Mesendoderm (in vitro differentiated cells): ENCODE data around the gene MYO7A.

Experiments
- DNase-seq: peaks from one replicate; pipeline ENCODE4 v3.0.0; 2013
- H2AK5ac ChIP-seq: 2 replicates; pipeline ENCODE4 v1.6.1; 2013; ENCODE audit warnings: low read length, inconsistent platforms
- H2BK120ac ChIP-seq: 2 replicates; pipeline ENCODE4 v1.6.1; 2013; ENCODE audit warnings: low read depth, mild to moderate bottlenecking, low read length, moderate library complexity, mixed read lengths
- H2BK15ac ChIP-seq: replicated peaks from 2 replicates; pipeline ENCODE4 v1.6.1; 2013; ENCODE audit warnings: low read depth, mild to moderate bottlenecking, moderate library complexity
- H2BK5ac ChIP-seq: 2 replicates; pipeline ENCODE4 v1.6.1; 2013; ENCODE audit warnings: low read length, inconsistent platforms
- H3K18ac ChIP-seq: 2 replicates; pipeline ENCODE4 v1.6.1; 2013; ENCODE audit warnings: mild to moderate bottlenecking, low read length, mixed read lengths
- H3K23ac ChIP-seq: one replicate; pipeline ENCODE4 v1.6.1; 2013; ENCODE audit warnings: low read length
- H3K27ac ChIP-seq: 2 replicates; pipeline ENCODE4 v1.5.1; 2013; ENCODE audit warnings: low read depth, mild to moderate bottlenecking, inconsistent platforms, low read length, moderate library complexity
- H3K27me3 ChIP-seq: 2 replicates; pipeline ENCODE4 v1.6.1; 2013; ENCODE audit warnings: low read length, control low read depth, mild to moderate bottlenecking, inconsistent platforms; ENCODE audit not compliant: insufficient read depth, poor library complexity
- H3K36me3 ChIP-seq: 2 replicates; pipeline ENCODE4 v1.6.1; 2013; ENCODE audit warnings: low read length, inconsistent platforms; ENCODE audit not compliant: control insufficient read depth, insufficient read depth
- H3K4ac ChIP-seq: one replicate; pipeline ENCODE4 v1.6.1; 2013; ENCODE audit warnings: low read depth, mild to moderate bottlenecking, low read length, moderate library complexity
- H3K4me1 ChIP-seq: 2 replicates; pipeline ENCODE4 v1.6.1; 2013; ENCODE audit warnings: low read depth, low read length, inconsistent platforms; ENCODE audit not compliant: control insufficient read depth
- H3K4me2 ChIP-seq: 2 replicates; pipeline ENCODE4 v1.6.1; 2013; ENCODE audit warnings: low read length
- H3K4me3 ChIP-seq: 2 replicates; pipeline ENCODE4 v1.5.1; 2013; ENCODE audit warnings: mild to moderate bottlenecking, low read length
- H3K56ac ChIP-seq: one replicate; pipeline ENCODE4 v1.6.1; 2013; ENCODE audit warnings: low read length
- H3K79me1 ChIP-seq: 2 replicates; pipeline ENCODE4 v1.6.1; 2013; ENCODE audit warnings: low read length, inconsistent platforms
- H3K79me2 ChIP-seq: 2 replicates; pipeline ENCODE4 v1.6.1; 2013; ENCODE audit warnings: mild to moderate bottlenecking, low read length; ENCODE audit not compliant: control insufficient read depth, insufficient read depth
- H3K9ac ChIP-seq: 2 replicates; pipeline ENCODE4 v1.6.1; 2013; ENCODE audit warnings: low read length, inconsistent platforms
- H4K5ac ChIP-seq: one replicate; pipeline ENCODE4 v1.6.1; 2013; ENCODE audit warnings: low read length
- H4K8ac ChIP-seq: one replicate; pipeline ENCODE4 v1.6.1; 2013; ENCODE audit warnings: low read depth, mild to moderate bottlenecking, control low read depth, low read length, moderate library complexity
- WGBS: extraction: QIAGEN DNeasy Blood & Tissue Kit; methylation state at CpG from one replicate; pipeline ENCODE4 v1.1.7; 2013; ENCODE audit warnings: low lambda C conversion rate, missing lambda C conversion rate; ENCODE audit not compliant: insufficient coverage; ENCODE audit errors: extremely low coverage; 5-methylcytosine and 5-hydroxymethylcytosine counted together

MYO7A gene

DNA sequence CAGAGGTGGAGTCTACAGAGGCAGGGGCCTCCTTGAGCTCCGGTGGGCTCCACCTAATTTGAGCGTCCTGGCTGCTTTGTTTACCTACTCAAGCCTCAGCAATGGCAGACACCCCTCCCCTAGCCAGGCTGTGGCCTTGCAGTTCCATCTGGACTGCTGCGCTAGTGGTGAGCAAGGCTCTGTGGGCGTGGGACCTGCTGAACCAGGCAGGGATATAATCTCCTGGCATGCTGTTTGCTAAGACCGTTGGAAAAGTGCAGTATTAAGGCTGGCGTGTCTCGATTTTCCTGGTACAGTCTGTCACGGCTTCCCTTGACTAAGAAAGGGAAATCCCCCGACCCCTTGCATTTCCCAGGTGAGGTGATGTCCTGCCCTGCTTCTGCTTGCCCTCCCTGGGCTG is 95.8 kb downstream of the MYO7A start:
- Histone ChIP-seq H3K36me3 (no peaks in the 10 kb centered on the region), H3K4me3 (no peak overlapping the region), H4K8ac (no peak overlapping the region), H3K18ac (no peak overlapping the region), H3K79me1 (no peaks in the 10 kb centered on the region), H3K27ac (no peak overlapping the region), H3K56ac (no peak overlapping the region), H3K27me3 (no peaks in the 10 kb centered on the region), H3K9ac (no peak overlapping the region), H4K5ac (no peak overlapping the region), H2AK5ac (no peak overlapping the region), H3K4me1 (no peaks in the 10 kb centered on the region), H2BK120ac (no peak overlapping the region), H3K4ac (no peak overlapping the region), H2BK5ac (no peak overlapping the region), H3K4me2 (no peak overlapping the region), H3K79me2 (no peaks in the 10 kb centered on the region), H2BK15ac (no peak overlapping the region), H3K23ac (no peak overlapping the region)
- DNase-seq = no peak
- no CpG with 5 or more reads among the region's 9 CpGs for WGBS

DNA sequence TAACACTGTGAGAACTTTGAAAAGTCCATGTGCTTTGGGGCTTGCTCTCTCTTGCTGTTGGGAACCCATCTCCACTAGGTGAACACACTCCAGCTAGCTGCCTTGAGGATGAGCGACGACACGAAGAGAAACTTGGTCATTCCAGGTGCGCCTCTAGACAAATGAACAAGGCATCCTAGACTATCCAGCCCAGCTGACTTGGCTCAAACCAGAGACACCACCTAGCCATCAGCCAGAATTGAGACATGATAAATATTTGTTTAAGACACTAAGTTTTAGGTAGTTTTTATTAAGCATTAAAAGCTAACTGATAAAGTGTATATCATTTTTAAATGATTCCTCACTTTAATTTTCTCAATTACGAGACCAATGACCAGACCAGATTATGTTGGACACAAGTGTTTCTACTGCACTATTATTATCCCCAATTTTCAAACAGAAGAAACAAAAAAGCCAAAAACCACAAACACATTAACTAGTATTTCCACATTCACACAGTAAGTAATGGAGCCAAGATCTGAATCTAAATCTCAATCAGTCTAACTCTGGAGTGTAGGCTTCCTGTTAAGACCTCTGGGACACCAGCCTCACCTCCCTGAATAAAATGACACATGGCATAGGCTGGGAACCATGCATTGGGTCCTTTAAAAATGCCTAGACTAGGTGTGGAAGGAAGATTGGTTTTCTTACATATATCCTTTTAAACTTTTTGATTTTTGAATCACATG is 103.0 kb downstream of the MYO7A start:
- no peak overlapping the region for H3K18ac ChIP-seq
- H3K9ac ChIP-seq = no peak overlapping the region
- no peak overlapping the region for H2BK15ac ChIP-seq
- no peak overlapping the region for H3K56ac ChIP-seq
- no peak overlapping the region for H3K4me2 ChIP-seq
- no peaks in the 10 kb centered on the region for H3K4me1 ChIP-seq
- no peak overlapping the region for H4K5ac ChIP-seq
- H2BK5ac ChIP-seq = no peak overlapping the region
- no peak overlapping the region for H3K4me3 ChIP-seq
- H4K8ac ChIP-seq = no peak overlapping the region
- H3K79me2 ChIP-seq = no peaks in the 10 kb centered on the region
- H3K4ac ChIP-seq = no peak overlapping the region
- DNase-seq = no peak
- WGBS = no CpG with 5 or more reads among the region's 5 CpGs
- H3K36me3 ChIP-seq = no peaks in the 10 kb centered on the region
- no peaks in the 10 kb centered on the region for H3K79me1 ChIP-seq
- H3K27me3 ChIP-seq = no peaks in the 10 kb centered on the region
- no peak overlapping the region for H2BK120ac ChIP-seq
- H3K27ac ChIP-seq = no peak overlapping the region
- no peak overlapping the region for H2AK5ac ChIP-seq
- H3K23ac ChIP-seq = no peak overlapping the region

DNA sequence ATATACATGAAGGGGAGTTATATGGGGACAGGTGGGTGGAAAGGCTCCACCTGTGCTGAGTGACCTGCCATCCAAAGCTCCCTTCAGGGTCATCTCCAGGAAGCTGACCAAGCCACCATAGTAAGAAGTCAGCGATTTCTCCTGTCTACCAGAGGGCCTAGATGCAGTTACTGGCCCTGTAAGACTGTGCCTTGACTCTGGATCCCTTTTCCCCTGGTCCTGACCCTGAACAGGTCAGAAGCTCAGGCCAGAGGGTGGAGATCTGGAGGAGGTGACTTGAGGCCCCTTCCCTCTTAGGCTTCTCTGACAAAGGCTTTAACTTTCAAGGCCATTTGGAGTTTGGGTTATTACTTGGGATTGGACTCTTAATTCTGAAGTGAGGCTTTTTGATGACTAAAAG is 103.8 kb downstream of the MYO7A start:
- H3K27ac ChIP-seq = no peak overlapping the region
- no peak overlapping the region for H2BK120ac ChIP-seq
- no peak overlapping the region for H3K4ac ChIP-seq
- H4K8ac ChIP-seq = no peak overlapping the region
- no peak for DNase-seq
- H2BK15ac ChIP-seq = no peak overlapping the region
- H3K56ac ChIP-seq = no peak overlapping the region
- H3K79me1 ChIP-seq = no peaks in the 10 kb centered on the region
- H3K4me2 ChIP-seq = no peak overlapping the region
- H3K18ac ChIP-seq = no peak overlapping the region
- H3K27me3 ChIP-seq = no peaks in the 10 kb centered on the region
- no peak overlapping the region for H3K23ac ChIP-seq
- no peaks in the 10 kb centered on the region for H3K79me2 ChIP-seq
- H3K9ac ChIP-seq = no peak overlapping the region
- no peak overlapping the region for H2BK5ac ChIP-seq
- H2AK5ac ChIP-seq = no peak overlapping the region
- H3K4me1 ChIP-seq = no peaks in the 10 kb centered on the region
- no peak overlapping the region for H4K5ac ChIP-seq
- H3K4me3 ChIP-seq = no peak overlapping the region
- WGBS = no CpG with 5 or more reads among the region's 1 CpG
- no peaks in the 10 kb centered on the region for H3K36me3 ChIP-seq

DNA sequence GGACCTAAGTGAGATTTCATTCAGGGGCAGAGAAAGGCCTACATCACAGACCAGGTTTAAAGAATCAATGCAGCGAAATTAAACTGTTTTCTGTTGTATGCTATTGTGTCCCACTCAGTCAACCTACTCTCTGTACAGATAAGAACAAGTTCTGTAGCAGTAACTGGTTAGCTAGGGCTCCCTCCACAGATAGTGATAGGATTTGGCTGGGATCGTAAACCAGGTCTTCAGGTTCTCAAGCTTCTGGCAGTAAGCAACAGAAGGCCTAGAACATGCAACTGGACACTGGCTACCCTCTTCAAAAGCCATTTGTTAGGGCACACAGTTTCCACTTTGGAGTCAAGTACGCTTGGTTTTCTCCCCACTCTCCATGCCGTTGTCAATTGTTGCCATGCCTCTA is 104.2 kb downstream of the MYO7A start:
- no peak overlapping the region for H3K9ac ChIP-seq
- no peak overlapping the region for H3K23ac ChIP-seq
- no peak overlapping the region for H3K18ac ChIP-seq
- no peak overlapping the region for H4K8ac ChIP-seq
- no peaks in the 10 kb centered on the region for H3K4me1 ChIP-seq
- H3K4ac ChIP-seq = no peak overlapping the region
- no CpG with 5 or more reads among the region's 4 CpGs for WGBS
- H3K4me3 ChIP-seq = no peak overlapping the region
- DNase-seq = no peak
- no peak overlapping the region for H3K27ac ChIP-seq
- no peak overlapping the region for H2BK5ac ChIP-seq
- no peaks in the 10 kb centered on the region for H3K79me2 ChIP-seq
- no peak overlapping the region for H2BK120ac ChIP-seq
- no peak overlapping the region for H3K56ac ChIP-seq
- no peaks in the 10 kb centered on the region for H3K36me3 ChIP-seq
- H3K4me2 ChIP-seq = no peak overlapping the region
- no peak overlapping the region for H2BK15ac ChIP-seq
- no peak overlapping the region for H4K5ac ChIP-seq
- no peak overlapping the region for H2AK5ac ChIP-seq
- H3K27me3 ChIP-seq = no peaks in the 10 kb centered on the region
- H3K79me1 ChIP-seq = no peaks in the 10 kb centered on the region

DNA sequence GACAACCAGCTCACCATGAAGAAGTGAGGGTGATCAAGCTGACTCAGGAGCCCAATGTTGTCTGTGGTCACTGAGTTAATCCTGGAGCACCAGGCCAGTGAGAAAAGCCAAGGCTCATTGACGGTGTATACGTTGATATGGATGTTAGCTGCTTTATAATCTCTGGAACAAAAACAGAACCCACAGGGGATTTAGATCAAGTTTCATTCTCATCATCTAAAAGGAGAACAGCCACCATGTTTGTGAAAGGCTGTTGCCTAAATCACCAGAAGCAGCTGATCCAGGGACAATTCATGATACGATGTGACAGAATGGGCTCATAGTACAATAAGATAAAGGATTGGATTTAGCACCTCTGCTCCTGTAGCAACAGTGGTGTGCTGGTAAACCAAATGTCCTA is 105.0 kb downstream of the MYO7A start:
- Histone ChIP-seq H2BK5ac (no peak overlapping the region), H3K79me2 (no peaks in the 10 kb centered on the region), H3K18ac (no peak overlapping the region), H3K4me1 (no peaks in the 10 kb centered on the region), H3K27me3 (no peaks in the 10 kb centered on the region), H3K23ac (no peak overlapping the region), H2AK5ac (no peak overlapping the region), H3K9ac (no peak overlapping the region), H3K4me3 (no peak overlapping the region), H2BK15ac (no peak overlapping the region), H3K4ac (no peak overlapping the region), H4K8ac (no peak overlapping the region), H3K27ac (no peak overlapping the region), H2BK120ac (no peak overlapping the region), H3K36me3 (no peaks in the 10 kb centered on the region), H3K4me2 (no peak overlapping the region), H4K5ac (no peak overlapping the region), H3K56ac (no peak overlapping the region), H3K79me1 (no peaks in the 10 kb centered on the region)
- DNase-seq = no peak
- no CpG with 5 or more reads among the region's 3 CpGs for WGBS

DNA sequence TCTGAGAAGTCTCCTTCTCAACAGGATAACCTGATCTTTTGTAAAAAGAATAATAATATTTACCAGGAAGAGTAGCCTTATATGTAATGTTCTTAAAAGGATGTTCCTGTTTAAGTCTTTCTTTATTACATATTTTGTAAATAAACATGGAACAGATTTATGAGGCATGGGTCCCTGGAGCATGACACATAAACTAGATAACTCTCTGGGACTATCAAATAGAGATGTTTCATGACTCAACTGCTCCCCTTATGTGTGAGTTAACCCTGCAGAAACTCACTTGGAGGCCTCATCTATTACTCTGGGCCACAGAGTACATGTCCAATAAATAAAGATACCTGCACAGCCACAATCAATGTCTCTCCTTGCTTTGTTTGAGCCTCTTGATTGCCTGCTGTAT is 108.9 kb downstream of the MYO7A start:
- Histone ChIP-seq H3K4me2 (no peak overlapping the region), H4K5ac (no peak overlapping the region), H3K4me3 (no peak overlapping the region), H3K79me1 (no peaks in the 10 kb centered on the region), H2BK5ac (no peak overlapping the region), H3K9ac (no peak overlapping the region), H3K36me3 (no peaks in the 10 kb centered on the region), H3K18ac (no peak overlapping the region), H2BK120ac (no peak overlapping the region), H3K4me1 (no peaks in the 10 kb centered on the region), H3K23ac (no peak overlapping the region), H3K27ac (no peak overlapping the region), H2AK5ac (no peak overlapping the region), H3K56ac (no peak overlapping the region), H3K4ac (no peak overlapping the region), H2BK15ac (no peak overlapping the region), H3K27me3 (no peaks in the 10 kb centered on the region), H3K79me2 (no peaks in the 10 kb centered on the region), H4K8ac (no peak overlapping the region)
- no peak for DNase-seq
